Hepatocyte (in vitro differentiated cells): ENCODE measurements around the gene ATP8A2. TPM values are rescaled to one million over a fixed set of nuclear protein-coding genes. Genes with fewer than 3 reads are reported as not detected.

Source experiments
- DNase-seq: peaks from one replicate; pipeline ENCODE4 v3.0.0-alpha.2; 2016; ENCODE audit warnings: low spot score
- H2AFZ ChIP-seq: fragments of 200-600 bp; sonication (generic); 2 replicates; pipeline ENCODE4 v1.6.0; 2016; ENCODE audit warnings: antibody characterized with exemption, mild to moderate bottlenecking
- H3K27ac ChIP-seq: fragments of 200-600 bp; sonication (generic); 2 replicates; pipeline ENCODE4 v1.5.1; 2016; ENCODE audit warnings: mild to moderate bottlenecking
- H3K27me3 ChIP-seq: fragments of 200-600 bp; sonication (generic); 2 replicates; pipeline ENCODE4 v1.6.1; 2016
- H3K36me3 ChIP-seq: fragments of 200-600 bp; sonication (generic); replicated peaks from 2 replicates; pipeline ENCODE4 v1.5.1; 2016; ENCODE audit warnings: low read depth; ENCODE audit not compliant: insufficient read depth
- H3K4me1 ChIP-seq: fragments of 200-600 bp; sonication (generic); 2 replicates; pipeline ENCODE4 v1.5.1; 2016; ENCODE audit warnings: mild to moderate bottlenecking, moderate library complexity; ENCODE audit not compliant: insufficient read depth
- H3K4me2 ChIP-seq: fragments of 200-600 bp; sonication (generic); 2 replicates; pipeline ENCODE4 v1.6.0; 2016
- H3K4me3 ChIP-seq: fragments of 200-600 bp; sonication (generic); 2 replicates; pipeline ENCODE4 v1.5.1; 2016; ENCODE audit warnings: mild to moderate bottlenecking
- H3K79me2 ChIP-seq: fragments of 200-600 bp; sonication (generic); 2 replicates; pipeline ENCODE4 v1.6.0; 2017; ENCODE audit warnings: mild to moderate bottlenecking
- H3K9me2 ChIP-seq: fragments of 200-600 bp; sonication (generic); replicated peaks from 2 replicates; pipeline ENCODE4 v1.6.0; 2017; ENCODE audit warnings: mild to moderate bottlenecking; ENCODE audit not compliant: insufficient read depth
- H3K9me3 ChIP-seq: fragments of 200-600 bp; sonication (generic); 2 replicates; pipeline ENCODE4 v1.5.1; 2016; ENCODE audit warnings: low read depth, mild to moderate bottlenecking
- H4K20me1 ChIP-seq: fragments of 200-600 bp; sonication (generic); 2 replicates; pipeline ENCODE4 v1.6.0; 2016; ENCODE audit warnings: mild to moderate bottlenecking; ENCODE audit not compliant: insufficient read depth, poor library complexity, severe bottlenecking
- EZH2 ChIP-seq: fragments of 200-600 bp; sonication (generic); IDR thresholded peaks from 2 replicates; pipeline ENCODE4 v1.6.1; 2016; ENCODE audit warnings: antibody characterized with exemption, mild to moderate bottlenecking, borderline replicate concordance
- EZH2phosphoT487 ChIP-seq: fragments of 200-600 bp; sonication (generic); IDR thresholded peaks from one replicate; pipeline ENCODE4 v1.6.1; 2018; ENCODE audit warnings: antibody characterized with exemption, mild to moderate bottlenecking, low read depth, moderate library complexity; ENCODE audit not compliant: unreplicated experiment, severe bottlenecking
- WGBS: methylation state at CpG from one replicate; pipeline ENCODE4 v1.1.6; 2016; ENCODE audit warnings: low lambda C conversion rate; ENCODE audit errors: missing lambda C conversion rate; 5-methylcytosine and 5-hydroxymethylcytosine counted together
- polyA plus RNA-seq: library from polyadenylated mRNA; unstranded; fragments of >200 nt; fragmentation: Nextera tagmentation; extraction: Ambion mirVana; gene quantifications from 2 replicates; pipeline ENCODE4 v1.2.1, GENCODE V29; 2016
- total RNA-seq: library from RNA; depleted of rRNA; stranded (reverse); fragments of >200 nt; gene quantifications from 2 replicates; pipeline ENCODE4 v1.2.3, GENCODE V29; 2014
- TF ChIP-seq, protein P1 (sequence below): fragments of 200-600 bp; sonication (generic); IDR thresholded peaks from 2 replicates; pipeline ENCODE4 v1.5.1; 2016; ENCODE audit warnings: antibody characterized with exemption, mild to moderate bottlenecking; ENCODE audit not compliant: poor library complexity

Gene ATP8A2
- total and polyA plus RNA-seq, 2 experiments from 2014 or later = 2.1 to 3.1 TPM

DNA sequence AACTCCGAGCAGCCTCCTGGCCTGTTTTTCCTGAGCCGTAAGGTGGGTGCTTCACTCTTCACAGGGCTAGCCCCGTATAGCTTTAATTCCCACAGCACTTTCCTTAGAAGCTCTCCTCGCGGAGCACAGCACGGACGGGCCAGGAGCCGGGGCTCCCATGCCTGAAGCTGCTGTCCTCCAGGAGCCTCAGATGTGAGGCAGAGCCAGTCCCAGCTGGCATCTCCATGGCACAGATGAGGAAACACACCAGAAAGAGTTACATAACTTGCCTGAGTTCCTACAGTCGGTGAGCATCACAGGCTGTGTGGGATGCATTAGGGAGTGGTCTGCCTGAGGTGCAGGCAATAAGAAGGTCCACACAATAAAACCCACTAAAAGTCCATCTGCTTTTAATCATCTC lies 118.5 kb downstream of the ATP8A2 start:
- 83% methylated on average over 9 of the region's 9 CpGs for WGBS
- H3K4me1 ChIP-seq = no peaks in the 10 kb centered on the region
- no peaks in the 10 kb centered on the region for H3K9me3 ChIP-seq
- no peaks in the 10 kb centered on the region for H3K9me2 ChIP-seq
- H3K4me3 ChIP-seq = no peak overlapping the region
- no peak overlapping the region for H3K27ac ChIP-seq
- TF ChIP-seq EZH2 (no peak), EZH2phosphoT487 (no peak)
- TF ChIP-seq, protein P1, sequence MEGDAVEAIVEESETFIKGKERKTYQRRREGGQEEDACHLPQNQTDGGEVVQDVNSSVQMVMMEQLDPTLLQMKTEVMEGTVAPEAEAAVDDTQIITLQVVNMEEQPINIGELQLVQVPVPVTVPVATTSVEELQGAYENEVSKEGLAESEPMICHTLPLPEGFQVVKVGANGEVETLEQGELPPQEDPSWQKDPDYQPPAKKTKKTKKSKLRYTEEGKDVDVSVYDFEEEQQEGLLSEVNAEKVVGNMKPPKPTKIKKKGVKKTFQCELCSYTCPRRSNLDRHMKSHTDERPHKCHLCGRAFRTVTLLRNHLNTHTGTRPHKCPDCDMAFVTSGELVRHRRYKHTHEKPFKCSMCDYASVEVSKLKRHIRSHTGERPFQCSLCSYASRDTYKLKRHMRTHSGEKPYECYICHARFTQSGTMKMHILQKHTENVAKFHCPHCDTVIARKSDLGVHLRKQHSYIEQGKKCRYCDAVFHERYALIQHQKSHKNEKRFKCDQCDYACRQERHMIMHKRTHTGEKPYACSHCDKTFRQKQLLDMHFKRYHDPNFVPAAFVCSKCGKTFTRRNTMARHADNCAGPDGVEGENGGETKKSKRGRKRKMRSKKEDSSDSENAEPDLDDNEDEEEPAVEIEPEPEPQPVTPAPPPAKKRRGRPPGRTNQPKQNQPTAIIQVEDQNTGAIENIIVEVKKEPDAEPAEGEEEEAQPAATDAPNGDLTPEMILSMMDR = no peak
- H2AFZ ChIP-seq = no peak overlapping the region
- no peaks in the 10 kb centered on the region for H3K36me3 ChIP-seq
- no peak for DNase-seq
- no peaks in the 10 kb centered on the region for H4K20me1 ChIP-seq
- peaks cover 26% of the 10 kb centered on the region for H3K27me3 ChIP-seq
- H3K79me2 ChIP-seq = no peaks in the 10 kb centered on the region
- H3K4me2 ChIP-seq = no peak overlapping the region

DNA sequence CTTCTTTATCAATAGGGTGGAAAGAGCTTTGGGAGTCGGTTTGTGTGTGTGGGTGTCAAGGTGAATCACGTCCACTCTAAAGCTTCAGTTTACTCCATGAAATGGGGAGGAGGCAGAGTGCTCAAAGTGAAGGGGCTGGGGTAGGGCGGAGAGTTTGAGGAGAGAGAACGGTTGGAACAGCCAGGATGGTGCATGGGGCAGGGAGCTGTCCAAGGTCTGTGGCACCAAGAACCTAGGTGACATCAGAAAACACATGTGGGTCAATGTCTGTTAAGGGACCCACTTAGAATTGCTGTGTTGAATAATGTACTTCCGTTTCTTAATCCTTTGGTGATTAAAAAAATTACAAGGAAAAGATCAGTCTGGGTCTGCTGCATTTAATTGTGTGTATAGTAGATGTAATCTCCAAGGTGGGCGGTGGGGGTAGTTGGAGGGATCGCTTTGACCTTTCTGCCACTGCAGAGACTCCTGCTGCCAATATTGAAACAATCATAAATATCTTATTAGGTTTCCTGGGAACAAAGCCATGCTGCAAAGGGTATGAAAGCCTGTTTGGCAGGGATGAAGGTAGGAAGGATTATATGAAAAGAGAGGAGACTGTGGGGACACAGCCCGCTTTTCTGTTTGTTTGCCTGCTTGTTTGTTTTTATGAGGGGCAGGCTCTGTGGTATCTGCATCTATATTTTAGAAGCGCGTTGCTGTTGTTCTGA lies 122.3 kb downstream of the ATP8A2 start:
- Histone ChIP-seq H3K27ac (no peak overlapping the region), H3K27me3 (peaks cover 18% of the 10 kb centered on the region), H3K4me2 (no peak overlapping the region), H3K9me2 (no peaks in the 10 kb centered on the region), H3K9me3 (no peaks in the 10 kb centered on the region), H2AFZ (no peak overlapping the region), H3K4me3 (no peak overlapping the region), H3K4me1 (no peaks in the 10 kb centered on the region), H3K36me3 (no peaks in the 10 kb centered on the region), H4K20me1 (no peaks in the 10 kb centered on the region), H3K79me2 (no peaks in the 10 kb centered on the region)
- TF ChIP-seq, protein P1 = no peak
- TF ChIP-seq EZH2 (no peak), EZH2phosphoT487 (no peak)
- DNase-seq = no peak
- 57% methylated on average over 10 of the region's 10 CpGs for WGBS

DNA sequence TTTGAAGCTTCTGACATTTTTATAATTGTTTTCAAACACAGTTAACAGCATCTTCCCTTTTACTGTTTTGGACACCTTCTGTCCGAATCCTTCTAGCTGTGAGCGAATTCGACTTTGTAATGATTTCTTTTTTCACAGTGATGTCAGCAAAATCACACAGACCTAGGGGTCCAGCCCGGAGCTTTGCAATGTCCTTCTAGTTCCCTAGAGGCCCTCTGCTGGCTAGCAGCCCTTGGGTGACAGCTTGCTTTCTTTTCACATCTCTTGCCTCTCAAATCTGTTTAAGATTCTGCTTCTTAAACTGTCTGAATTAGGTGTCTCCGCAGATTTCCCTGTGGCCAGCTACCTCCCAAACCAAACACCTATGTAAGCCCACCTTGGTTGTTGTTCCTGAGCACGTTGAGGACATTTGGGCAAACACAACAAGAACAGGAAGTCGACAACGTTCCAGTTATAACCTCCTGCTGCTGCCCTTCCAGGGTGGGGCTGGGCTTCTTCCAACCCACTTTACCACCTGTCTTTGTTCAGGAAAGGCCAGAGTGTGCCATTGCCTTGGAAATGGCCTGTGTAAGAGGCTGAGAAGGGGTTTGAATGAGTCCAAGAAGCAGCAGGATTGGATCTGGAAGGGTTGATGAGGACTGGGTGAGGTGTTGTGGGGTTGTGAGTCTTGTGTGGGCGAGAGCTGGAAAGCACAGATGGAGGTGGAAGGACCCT lies 123.1 kb downstream of the ATP8A2 start:
- Histone ChIP-seq H4K20me1 (no peaks in the 10 kb centered on the region), H3K4me1 (no peaks in the 10 kb centered on the region), H3K27me3 (peaks cover 10% of the 10 kb centered on the region), H3K9me2 (no peaks in the 10 kb centered on the region), H3K4me2 (no peak overlapping the region), H3K36me3 (no peaks in the 10 kb centered on the region), H2AFZ (no peak overlapping the region), H3K27ac (no peak overlapping the region), H3K79me2 (no peaks in the 10 kb centered on the region), H3K9me3 (no peaks in the 10 kb centered on the region), H3K4me3 (no peak overlapping the region)
- TF ChIP-seq EZH2phosphoT487 (no peak), EZH2 (no peak)
- TF ChIP-seq, protein P1 = no peak
- WGBS = 65% methylated on average over 9 of the region's 9 CpGs
- no peak for DNase-seq
